Measurements from ENCODE around the gene SESN1.

GRCh38 chr6:108968325-108969316 is 126.0 kb downstream of the SESN1 start:
- TF ChIP-seq, protein P1, sequence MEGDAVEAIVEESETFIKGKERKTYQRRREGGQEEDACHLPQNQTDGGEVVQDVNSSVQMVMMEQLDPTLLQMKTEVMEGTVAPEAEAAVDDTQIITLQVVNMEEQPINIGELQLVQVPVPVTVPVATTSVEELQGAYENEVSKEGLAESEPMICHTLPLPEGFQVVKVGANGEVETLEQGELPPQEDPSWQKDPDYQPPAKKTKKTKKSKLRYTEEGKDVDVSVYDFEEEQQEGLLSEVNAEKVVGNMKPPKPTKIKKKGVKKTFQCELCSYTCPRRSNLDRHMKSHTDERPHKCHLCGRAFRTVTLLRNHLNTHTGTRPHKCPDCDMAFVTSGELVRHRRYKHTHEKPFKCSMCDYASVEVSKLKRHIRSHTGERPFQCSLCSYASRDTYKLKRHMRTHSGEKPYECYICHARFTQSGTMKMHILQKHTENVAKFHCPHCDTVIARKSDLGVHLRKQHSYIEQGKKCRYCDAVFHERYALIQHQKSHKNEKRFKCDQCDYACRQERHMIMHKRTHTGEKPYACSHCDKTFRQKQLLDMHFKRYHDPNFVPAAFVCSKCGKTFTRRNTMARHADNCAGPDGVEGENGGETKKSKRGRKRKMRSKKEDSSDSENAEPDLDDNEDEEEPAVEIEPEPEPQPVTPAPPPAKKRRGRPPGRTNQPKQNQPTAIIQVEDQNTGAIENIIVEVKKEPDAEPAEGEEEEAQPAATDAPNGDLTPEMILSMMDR (IDR thresholded peaks at IDR 0.05), result no peak
- TF ChIP-seq POLR2A (IDR thresholded peaks at IDR 0.05), result no peak
